WTC11 (cell line): ENCODE measurements around the gene DNAL4. TPM values are rescaled to one million over a fixed set of nuclear protein-coding genes. Genes with fewer than 3 reads are reported as not detected.

ENCODE experiments used
- ATAC-seq: fragments of 200-7000 bp; cut with Tn5 transposase; 2 replicates; pipeline ENCODE4 v1.10.0; 2021; ENCODE audit warnings: mild to moderate bottlenecking, moderate library complexity
- CTCF ChIA-PET: fragments of 300-600 bp; sonication (Branson Sonifier 250); formaldehyde crosslinking; loops from one replicate; lab custom pipeline; 2021; ENCODE audit warnings: antibody characterized with exemption; lab: Charles Lee
- POLR2A ChIA-PET: fragments of 350-600 bp; sonication (Branson Sonifier 250); formaldehyde crosslinking; loops from one replicate; lab custom pipeline; 2021; ENCODE audit warnings: antibody characterized with exemption; lab: Charles Lee
- DNase-seq: peaks from one replicate; pipeline ENCODE4 v3.0.0; 2021; ENCODE audit warnings: low spot score
- H3K27ac Mint-ChIP-seq: 2 replicates; pipeline ENCODE4 v1.8.0; 2021; ENCODE audit warnings: mixed read lengths
- H3K27me3 Mint-ChIP-seq: 2 replicates; pipeline ENCODE4 v1.8.0; 2021; ENCODE audit warnings: low read depth, mild to moderate bottlenecking, moderate library complexity, mixed read lengths
- H3K36me3 Mint-ChIP-seq: 2 replicates; pipeline ENCODE4 v1.8.0; 2021; ENCODE audit warnings: mixed read lengths
- H3K4me1 Mint-ChIP-seq: 2 replicates; pipeline ENCODE4 v1.8.0; 2022; ENCODE audit warnings: mixed read lengths
- H3K4me3 Mint-ChIP-seq: 2 replicates; pipeline ENCODE4 v1.8.0; 2021; ENCODE audit warnings: mild to moderate bottlenecking, moderate library complexity, mixed read lengths
- H3K9me3 Mint-ChIP-seq: 2 replicates; pipeline ENCODE4 v1.8.0; 2021; ENCODE audit warnings: mixed read lengths
- ARID4B ChIP-seq: sonication (generic); formaldehyde crosslinking; IDR thresholded peaks from 2 replicates; pipeline ENCODE4 v1.8.0; 2023; ENCODE audit warnings: missing genetic modification reagents, mild to moderate bottlenecking, borderline replicate concordance
- ATF1 ChIP-seq: sonication (generic); formaldehyde crosslinking; IDR thresholded peaks from 2 replicates; pipeline ENCODE4 v1.8.1; 2023; ENCODE audit warnings: mild to moderate bottlenecking, moderate library complexity, missing genetic modification reagents
- EMX1 ChIP-seq: fragments of 250-450 bp; sonication (Bioruptor Pico); IDR thresholded peaks from 2 replicates; pipeline ENCODE4 v1.8.0; 2021; ENCODE audit warnings: mild to moderate bottlenecking
- FOXJ3 ChIP-seq: sonication (generic); formaldehyde crosslinking; IDR thresholded peaks from 2 replicates; pipeline ENCODE4 v1.9.0; 2021; ENCODE audit warnings: missing genetic modification reagents, mild to moderate bottlenecking, borderline replicate concordance
- JAZF1 ChIP-seq: fragments of 250-450 bp; sonication (Bioruptor Pico); IDR thresholded peaks from 2 replicates; pipeline ENCODE4 v1.9.0; 2021; ENCODE audit warnings: moderate library complexity, mild to moderate bottlenecking, inconsistent platforms
- MYBL2 ChIP-seq: sonication (generic); formaldehyde crosslinking; IDR thresholded peaks from 2 replicates; pipeline ENCODE4 v1.8.1; 2023; ENCODE audit warnings: mild to moderate bottlenecking, moderate library complexity, missing genetic modification reagents
- NFE2L1 ChIP-seq: sonication (generic); formaldehyde crosslinking; IDR thresholded peaks from 2 replicates; pipeline ENCODE4 v1.8.1; 2023; ENCODE audit warnings: missing genetic modification reagents
- NR3C1 ChIP-seq: sonication (generic); formaldehyde crosslinking; conservative IDR thresholded peaks from 2 replicates; pipeline ENCODE4 v1.8.1; 2023; ENCODE audit warnings: low read depth, mild to moderate bottlenecking, missing genetic modification reagents
- PREB ChIP-seq: sonication (generic); formaldehyde crosslinking; IDR thresholded peaks from 2 replicates; pipeline ENCODE4 v1.8.1; 2022; ENCODE audit warnings: mild to moderate bottlenecking, missing genetic modification reagents, moderate library complexity, borderline replicate concordance
- ZNF121 ChIP-seq: sonication (generic); formaldehyde crosslinking; IDR thresholded peaks from 2 replicates; pipeline ENCODE4 v1.8.0; 2023; ENCODE audit warnings: missing genetic modification reagents
- ZNF263 ChIP-seq: sonication (generic); formaldehyde crosslinking; IDR thresholded peaks from 2 replicates; pipeline ENCODE4 v1.8.1; 2022; ENCODE audit warnings: low read depth, mild to moderate bottlenecking, moderate library complexity, missing genetic modification reagents
- ZNF396 ChIP-seq: fragments of 250-450 bp; sonication (Bioruptor Pico); IDR thresholded peaks from 2 replicates; pipeline ENCODE4 v1.8.0; 2021; ENCODE audit warnings: mild to moderate bottlenecking, moderate library complexity, borderline replicate concordance
- ZSCAN18 ChIP-seq: fragments of 250-450 bp; sonication (Bioruptor Pico); IDR thresholded peaks from 2 replicates; pipeline ENCODE4 v2.1.2; 2022; ENCODE audit warnings: mild to moderate bottlenecking, moderate library complexity
- total RNA-seq: library from RNA; stranded (reverse); gene quantifications from 3 replicates; pipeline ENCODE4 v1.2.3, GENCODE V29; 2021
- TF ChIP-seq, protein P1 (sequence below): fragments of 250-450 bp; sonication (Bioruptor Pico); IDR thresholded peaks from 2 replicates; pipeline ENCODE4 v1.9.0; 2021; ENCODE audit warnings: mild to moderate bottlenecking, borderline replicate concordance

DNAL4 gene
- total RNA-seq, 1 experiment from 2014 or later, result 11.8 TPM

- TF ChIP-seq ARID4B (CRISPR knock-in tag), result no peak
- TF ChIP-seq, protein P1, sequence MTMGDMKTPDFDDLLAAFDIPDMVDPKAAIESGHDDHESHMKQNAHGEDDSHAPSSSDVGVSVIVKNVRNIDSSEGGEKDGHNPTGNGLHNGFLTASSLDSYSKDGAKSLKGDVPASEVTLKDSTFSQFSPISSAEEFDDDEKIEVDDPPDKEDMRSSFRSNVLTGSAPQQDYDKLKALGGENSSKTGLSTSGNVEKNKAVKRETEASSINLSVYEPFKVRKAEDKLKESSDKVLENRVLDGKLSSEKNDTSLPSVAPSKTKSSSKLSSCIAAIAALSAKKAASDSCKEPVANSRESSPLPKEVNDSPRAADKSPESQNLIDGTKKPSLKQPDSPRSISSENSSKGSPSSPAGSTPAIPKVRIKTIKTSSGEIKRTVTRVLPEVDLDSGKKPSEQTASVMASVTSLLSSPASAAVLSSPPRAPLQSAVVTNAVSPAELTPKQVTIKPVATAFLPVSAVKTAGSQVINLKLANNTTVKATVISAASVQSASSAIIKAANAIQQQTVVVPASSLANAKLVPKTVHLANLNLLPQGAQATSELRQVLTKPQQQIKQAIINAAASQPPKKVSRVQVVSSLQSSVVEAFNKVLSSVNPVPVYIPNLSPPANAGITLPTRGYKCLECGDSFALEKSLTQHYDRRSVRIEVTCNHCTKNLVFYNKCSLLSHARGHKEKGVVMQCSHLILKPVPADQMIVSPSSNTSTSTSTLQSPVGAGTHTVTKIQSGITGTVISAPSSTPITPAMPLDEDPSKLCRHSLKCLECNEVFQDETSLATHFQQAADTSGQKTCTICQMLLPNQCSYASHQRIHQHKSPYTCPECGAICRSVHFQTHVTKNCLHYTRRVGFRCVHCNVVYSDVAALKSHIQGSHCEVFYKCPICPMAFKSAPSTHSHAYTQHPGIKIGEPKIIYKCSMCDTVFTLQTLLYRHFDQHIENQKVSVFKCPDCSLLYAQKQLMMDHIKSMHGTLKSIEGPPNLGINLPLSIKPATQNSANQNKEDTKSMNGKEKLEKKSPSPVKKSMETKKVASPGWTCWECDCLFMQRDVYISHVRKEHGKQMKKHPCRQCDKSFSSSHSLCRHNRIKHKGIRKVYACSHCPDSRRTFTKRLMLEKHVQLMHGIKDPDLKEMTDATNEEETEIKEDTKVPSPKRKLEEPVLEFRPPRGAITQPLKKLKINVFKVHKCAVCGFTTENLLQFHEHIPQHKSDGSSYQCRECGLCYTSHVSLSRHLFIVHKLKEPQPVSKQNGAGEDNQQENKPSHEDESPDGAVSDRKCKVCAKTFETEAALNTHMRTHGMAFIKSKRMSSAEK (CRISPR knock-in tag), result no peak
- TF ChIP-seq NR3C1 (CRISPR knock-in tag), result no peak
- TF ChIP-seq ZNF396 (CRISPR knock-in tag), result no peak
- TF ChIP-seq JAZF1 (CRISPR knock-in tag), result no peak
- no peak for TF ChIP-seq ZNF263
- TF ChIP-seq EMX1 (CRISPR knock-in tag), result no peak
- no peak for TF ChIP-seq ATF1
Measured at GRCh38 chr22:38772623-38772873, 21.4 kb downstream of the DNAL4 start (continued).

GRCh38 chr22:38770257-38770949, 23.5 kb downstream of the DNAL4 start:
- Mint-ChIP-seq H3K36me3 (no peaks in the 10 kb centered on the region), H3K27ac (no peak overlapping the region), H3K4me1 (peaks cover 9% of the 10 kb centered on the region)
- no peak for DNase-seq
- TF ChIP-seq PREB (CRISPR knock-in tag) (no peak), ZNF121 (CRISPR knock-in tag) (no peak), FOXJ3 (no peak), NFE2L1 (CRISPR knock-in tag) (no peak), ZSCAN18 (CRISPR knock-in tag) (no peak), MYBL2 (CRISPR knock-in tag) (no peak)
- TF ChIP-seq, all 79 proteins: peak for 0
- ChIA-PET CTCF (interaction anchor here (0.7 to 5.3 kb wide), 9 partner anchors 13 to 353 kb away, joined by 3 to 83 read pairs (median 50); partner anchors contain the start of genes CBX6 and NPTXR), POLR2A (no interaction called here)
- no peak for ATAC-seq
- Mint-ChIP-seq H3K9me3 (no peaks in the 10 kb centered on the region), H3K27me3 (no peaks in the 10 kb centered on the region), H3K4me3 (no peak overlapping the region)
